Transverse colon (tissue), 4 donors: Measurements from ENCODE around the gene RGMA. TPM values are rescaled to one million over a fixed set of nuclear protein-coding genes. Genes with fewer than 3 reads are reported as not detected.

Experiments used
- DNase-seq: peaks from one replicate; pipeline ENCODE4 v3.0.0-alpha.2; 2019
- H3K27ac ChIP-seq, 4 donors: fragments of 200-600 bp; sonication (generic); 2 replicates each; pipeline ENCODE4 v1.5.1; 2016 to 2018; ENCODE audit warnings: inconsistent platforms in 4 of 4
- H3K27me3 ChIP-seq: fragments of 200-600 bp; sonication (generic); 2 replicates; pipeline ENCODE4 v1.5.1; 2017; ENCODE audit warnings: inconsistent platforms
- H3K36me3 ChIP-seq, 4 donors: fragments of 200-600 bp; sonication (generic); 2 replicates each; pipeline ENCODE4 v1.5.1; 2017 to 2019; ENCODE audit warnings: inconsistent platforms in 4 of 4
- H3K4me1 ChIP-seq, 4 donors: fragments of 200-600 bp; sonication (generic); 2 replicates each; pipeline ENCODE4 v1.5.1; 2017 to 2020; ENCODE audit warnings: inconsistent platforms in 4 of 4
- H3K4me3 ChIP-seq, 4 donors: fragments of 200-600 bp; sonication (generic); 1 replicate in 1 of 4; 2 replicates in 3 of 4; pipeline versions ENCODE4 v1.5.1 to v1.6.1; 2017 to 2019; ENCODE audit warnings: inconsistent platforms in 4 of 4
- H3K9me3 ChIP-seq, 2 donors: fragments of 200-600 bp; sonication (generic); 2 replicates each; pipeline ENCODE4 v1.5.1; 2017 to 2019; ENCODE audit warnings: inconsistent platforms in 2 of 2
- CTCF ChIP-seq, 5 experiments: fragments of 200-600 bp in 3 of 5; fragments of 450-650 bp in 2 of 5; sonication (generic) in 3 of 5; IDR thresholded peaks; 1 replicate in 2 of 5; 2 replicates in 3 of 5; pipeline ENCODE4 v1.5.1; 2016 to 2017; ENCODE audit warnings: antibody characterized with exemption in 5 of 5, inconsistent platforms in 3 of 5, mild to moderate bottlenecking in 2 of 5, moderate library complexity in 1 of 5
- EP300 ChIP-seq: sonication (generic); formaldehyde crosslinking; IDR thresholded peaks from one replicate; pipeline ENCODE4 v1.6.1; 2017; ENCODE audit warnings: antibody characterized with exemption, low read depth
- POLR2A ChIP-seq: fragments of 450-650 bp; IDR thresholded peaks from one replicate; pipeline ENCODE4 v1.6.1; 2016; ENCODE audit warnings: antibody characterized with exemption, mild to moderate bottlenecking, moderate library complexity
- POLR2AphosphoS5 ChIP-seq, 3 donors: sonication (generic); formaldehyde crosslinking; IDR thresholded peaks; one replicate each; pipeline ENCODE4 v1.6.1; 2016; ENCODE audit warnings: antibody characterized with exemption in 3 of 3
- WGBS, 2 donors: methylation state at CpG; one replicate each; pipeline ENCODE4 v1.1.5; 2018; ENCODE audit warnings: low coverage in 1 of 2; 5-methylcytosine and 5-hydroxymethylcytosine counted together
- in situ Hi-C, 4 donors: fragments of 200-750 bp; cut with MboI; loops; one replicate each; pipeline versions ENCODE4 v1.15.0 to v1.15.1; 2017; ENCODE audit warnings: low sequenced_read_pairs in 3 of 4, low pct_ligation_motif_present in 1 of 4, low pct_unique_long_range_greater_than_20kb in 1 of 4
- intact Hi-C: fragments of 100-400 bp; cut with DNase I; formaldehyde crosslinking; loops from one replicate; pipeline ENCODE4 v1.15.1; 2023; ENCODE audit warnings: low total_unique reads
- total RNA-seq, 4 donors: library from RNA; depleted of rRNA; stranded (reverse); fragments of >200 nt; gene quantifications; one replicate each; pipeline ENCODE4 v1.1.0, GENCODE V29; 2016

Gene RGMA
- total RNA-seq, 4 donors from 2014 or later: 8.6 to 53.3 (median 20.6) TPM

DNA sequence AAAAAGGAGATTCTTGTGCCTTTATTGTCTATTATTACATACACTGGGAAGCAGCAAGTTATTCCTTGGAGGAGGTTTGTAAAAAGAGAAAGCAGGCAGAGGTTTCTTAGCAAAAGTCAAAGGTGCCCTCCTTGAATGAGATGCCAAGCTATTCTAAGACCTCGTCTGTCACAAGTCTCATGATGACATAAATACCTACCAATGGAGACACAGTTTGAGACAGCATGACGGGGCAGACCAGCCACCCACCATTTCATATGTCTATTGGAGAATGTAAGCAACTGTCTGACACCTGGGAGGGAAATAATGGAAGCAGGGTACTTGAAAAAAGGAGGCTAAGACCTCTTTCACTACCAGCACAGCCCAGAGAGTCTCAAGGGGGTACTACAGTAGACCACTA, 2.2 kb downstream of the RGMA start:
- intact Hi-C loops: loop anchor here (5.0 kb wide), 1 partner anchor 891 kb away; no protein-coding TSS in a partner anchor
- whole genome bisulfite sequencing, 2 donors: 36% methylated on average over 2 of the region's 2 CpGs; no CpG with 5 or more reads in 1 of the 2 donors
- TF ChIP-seq POLR2AphosphoS5 (IDR thresholded peaks at IDR 0.05) (no peak), POLR2A (no peak), CTCF (IDR thresholded peaks at IDR 0.05) (no peak), EP300 (no peak)
- peak overlapping the region in 1 of 4 donors; percentile 55 for H3K4me3 ChIP-seq
- no peaks in the 10 kb centered on the region for H3K9me3 ChIP-seq
- H3K27ac ChIP-seq: peak overlapping the region; percentile 67 to 88 (median 76)
- H3K4me1 ChIP-seq: peaks cover 4 to 35% (median 11%) of the 10 kb centered on the region in 4 donors
- peaks cover 87% of the 10 kb centered on the region for H3K27me3 ChIP-seq
- no peaks in the 10 kb centered on the region for H3K36me3 ChIP-seq
- in situ Hi-C loops: loop anchor here in 3 of 4 donors (25.0 kb wide), 1 partner anchor 901 kb away; no protein-coding TSS in a partner anchor
- no peak for DNase-seq

DNA sequence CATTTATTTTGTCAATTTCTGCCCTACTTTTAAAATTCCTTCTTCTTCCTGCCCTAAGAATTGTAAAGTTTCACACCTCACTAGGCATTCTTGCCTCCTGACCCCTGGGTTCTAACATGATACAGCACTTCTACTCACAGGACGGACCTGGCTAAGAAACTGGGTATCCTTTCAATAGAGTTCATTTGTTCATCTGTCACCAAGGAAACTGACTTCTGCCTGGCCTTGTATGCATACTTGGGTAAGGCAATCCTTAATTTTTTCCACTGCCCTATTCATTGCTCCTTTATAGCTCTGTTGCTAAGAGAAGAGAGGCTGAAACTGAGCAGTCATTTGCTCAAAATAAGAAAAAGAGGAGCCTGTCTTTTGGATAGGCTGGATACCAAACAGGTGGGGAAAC, 3.3 kb downstream of the RGMA start:
- WGBS, 2 donors: 17 to 57% methylated on average over 1 of the region's 1 CpG
- intact Hi-C loops: loop anchor here (5.0 kb wide), 1 partner anchor 892 kb away; no protein-coding TSS in a partner anchor

DNA sequence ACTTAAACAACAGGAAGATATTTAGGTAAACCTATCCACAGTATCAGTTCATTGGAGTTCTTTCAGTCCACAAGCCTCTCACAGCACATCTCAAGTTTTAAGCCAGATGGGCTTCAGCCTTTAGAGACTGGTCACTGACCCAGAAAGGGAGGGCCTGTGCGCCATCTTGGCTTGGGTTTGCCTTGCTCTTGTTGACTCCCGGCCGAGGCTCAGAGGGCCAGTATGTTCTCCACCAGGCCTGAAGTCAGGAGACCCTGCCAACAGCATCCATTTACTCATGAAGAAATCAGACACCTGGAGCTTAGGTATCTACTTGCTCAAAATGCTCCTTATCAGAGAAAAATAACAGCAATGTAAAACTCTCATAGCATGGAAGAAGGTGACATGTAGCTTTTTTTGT, 6.2 kb downstream of the RGMA start:
- intact Hi-C loops: no loop called here
- Histone ChIP-seq H3K4me3 (no peak overlapping the region), H3K27me3 (peaks cover 57% of the 10 kb centered on the region), H3K36me3 (no peaks in the 10 kb centered on the region), H3K4me1 (peaks cover 0 to 39% (median 7%) of the 10 kb centered on the region in 4 donors), H3K9me3 (no peaks in the 10 kb centered on the region), H3K27ac (peak overlapping the region in 3 of 4 donors; percentile 43 to 96 (median 57))
- no peak for DNase-seq
- in situ Hi-C loops: loop anchor here in 3 of 4 donors (25.0 kb wide), 1 partner anchor 904 kb away; no protein-coding TSS in a partner anchor
- 92% methylated on average over 3 of the region's 3 CpGs; no CpG with 5 or more reads in 1 of the 2 donors for WGBS, 2 donors
- TF ChIP-seq CTCF (IDR thresholded peaks at IDR 0.05) (no peak), POLR2AphosphoS5 (IDR thresholded peaks at IDR 0.05) (no peak), EP300 (no peak), POLR2A (no peak)

More for the DNA sequence above, 3.3 kb downstream of the RGMA start:
- no peak for DNase-seq
- H3K27ac ChIP-seq: peak overlapping the region; percentile 67 to 88 (median 76)
- no peaks in the 10 kb centered on the region for H3K36me3 ChIP-seq
- in situ Hi-C loops: loop anchor here in 3 of 4 donors (25.0 kb wide), 1 partner anchor 902 kb away; no protein-coding TSS in a partner anchor
- H3K4me3 ChIP-seq: no peak overlapping the region
- TF ChIP-seq POLR2A (no peak), POLR2AphosphoS5 (IDR thresholded peaks at IDR 0.05) (no peak), EP300 (no peak), CTCF (IDR thresholded peaks at IDR 0.05) (no peak)
- H3K4me1 ChIP-seq: peaks cover 4 to 40% (median 12%) of the 10 kb centered on the region in 4 donors
- no peaks in the 10 kb centered on the region for H3K9me3 ChIP-seq
- peaks cover 76% of the 10 kb centered on the region for H3K27me3 ChIP-seq

DNA sequence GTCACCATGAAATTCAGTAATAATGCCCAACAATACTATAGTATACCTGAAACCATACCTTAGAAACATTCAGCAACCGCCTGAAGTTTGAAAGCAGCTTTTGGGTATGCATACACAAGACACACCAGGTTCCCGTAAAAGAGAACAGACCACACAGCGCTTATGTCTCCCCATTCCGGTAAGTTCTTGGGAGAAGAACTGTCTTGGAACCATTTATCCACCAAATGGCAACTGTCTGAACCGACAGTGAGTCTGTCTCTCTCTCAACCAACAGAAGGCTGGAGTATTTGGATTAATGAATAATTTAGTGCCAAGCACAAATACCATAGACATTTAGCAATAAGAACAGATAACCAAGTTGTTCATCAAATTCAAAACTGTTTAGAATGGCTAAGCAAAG, 7.6 kb downstream of the RGMA start:
- H3K36me3 ChIP-seq: no peaks in the 10 kb centered on the region
- H3K27me3 ChIP-seq: peaks cover 45% of the 10 kb centered on the region
- intact Hi-C loops: no loop called here
- in situ Hi-C loops: loop anchor here in 3 of 4 donors (25.0 kb wide), 1 partner anchor 906 kb away; no protein-coding TSS in a partner anchor
- peaks cover 0 to 36% (median 5%) of the 10 kb centered on the region in 4 donors for H3K4me1 ChIP-seq
- no peak for DNase-seq
- 66 to 78% methylated on average over 5 of the region's 5 CpGs for WGBS, 2 donors
- no peaks in the 10 kb centered on the region for H3K9me3 ChIP-seq
- no peak overlapping the region for H3K4me3 ChIP-seq
- H3K27ac ChIP-seq: peak overlapping the region; percentile 57 to 96 (median 64)
- peak in 1 of 3 donors; percentile 33 for TF ChIP-seq POLR2AphosphoS5 (IDR thresholded peaks at IDR 0.05)
- no peak for TF ChIP-seq CTCF (IDR thresholded peaks at IDR 0.05)
